ENCODE results near the gene PRKCSH.
"Not testable (repeated sequence)": the region's sequence is repeated elsewhere in the genome, so short reads cannot be mapped to it uniquely, and the experiment has no call there.

The PRKCSH gene

GRCh38 chr19:11420429-11421370 lies 14.7 kb upstream of the PRKCSH start:
- no peak for DNase-seq (ENCODE audit: low read depth)

DNA sequence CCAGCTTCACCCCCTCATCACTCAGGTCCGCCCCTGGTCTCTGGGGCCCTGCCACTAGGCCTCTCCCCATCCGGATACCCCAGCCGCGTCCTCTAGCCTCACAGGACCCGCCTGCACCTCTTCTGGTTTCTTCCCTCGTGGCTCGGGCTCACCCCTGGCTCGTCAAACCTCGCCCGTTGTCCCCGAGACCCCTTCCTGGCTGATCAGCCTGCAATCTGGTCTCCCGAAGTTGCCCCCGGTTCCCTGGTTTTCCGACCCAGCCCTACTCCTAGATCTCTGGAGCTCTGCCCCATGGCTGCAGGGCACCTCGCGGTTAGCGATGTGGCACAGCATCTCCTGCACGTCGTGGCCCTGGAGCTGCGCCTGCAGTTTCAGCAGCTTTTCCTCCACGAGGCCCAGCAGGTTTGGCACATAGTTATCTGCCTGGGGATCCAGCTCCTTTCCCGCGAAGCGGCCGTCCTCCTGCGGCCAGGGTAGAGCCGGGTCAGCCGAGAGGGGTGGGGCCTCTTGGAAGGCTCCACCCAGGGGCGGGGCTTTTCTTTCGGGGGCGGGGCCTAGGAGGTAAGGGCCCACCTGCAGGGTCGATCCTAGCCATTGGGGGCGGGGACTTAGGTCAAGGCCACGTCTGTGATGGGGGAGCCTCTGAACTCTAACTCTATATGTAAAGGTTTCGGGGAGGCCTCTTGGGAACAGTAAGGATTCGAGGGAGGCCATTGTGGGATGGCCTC lies 13.9 kb upstream of the PRKCSH start:
- DNase-seq (ENCODE audit: low read depth) = no peak

DNA sequence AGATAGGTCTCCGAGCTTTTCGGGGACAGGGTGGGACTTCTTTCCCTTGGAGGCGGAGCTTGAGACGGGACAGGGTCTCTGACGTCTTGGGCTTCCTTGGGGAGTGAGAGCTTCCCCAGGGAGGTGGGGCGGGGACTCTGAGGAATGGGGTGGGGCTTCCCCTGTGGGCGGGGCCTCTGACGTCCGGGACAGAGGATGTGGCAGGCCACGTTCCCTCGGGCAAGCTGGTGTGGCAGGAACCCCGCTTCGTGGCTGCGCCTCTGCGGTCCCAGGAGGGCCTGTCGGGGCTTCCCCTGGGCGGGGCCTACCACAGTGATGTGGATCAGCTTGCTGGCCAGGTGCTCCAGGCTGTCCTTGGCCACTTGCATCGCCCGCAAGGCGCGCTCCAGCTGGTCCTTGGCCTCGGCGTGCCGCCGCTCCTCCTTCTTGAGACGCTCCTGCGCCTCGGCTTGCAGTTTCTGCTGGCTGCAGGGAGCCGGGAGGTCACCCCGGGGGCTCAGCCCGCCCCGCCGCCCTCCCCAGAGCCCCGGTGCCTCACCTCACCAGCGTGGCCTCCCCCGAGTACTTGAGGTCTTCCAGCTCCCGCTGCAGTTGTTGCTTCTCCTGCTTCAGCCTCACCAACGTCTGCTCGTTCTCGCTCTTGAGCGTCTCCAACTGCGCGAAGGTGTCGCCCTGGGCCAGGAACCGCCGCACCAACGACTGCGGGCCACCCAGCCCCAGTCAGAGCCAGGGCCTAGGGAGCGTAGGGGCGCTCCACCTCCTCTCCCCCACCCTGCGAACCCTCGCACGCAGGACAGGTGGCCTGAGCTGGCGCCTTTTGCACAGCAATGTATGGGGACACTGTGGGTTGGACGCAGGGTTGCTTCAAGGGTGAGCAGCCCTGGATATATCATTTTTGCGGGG lies 13.0 kb upstream of the PRKCSH start:
- DNase-seq (ENCODE audit: low read depth) = peak; percentile 14

GRCh38 chr19:11423164-11423790 lies 12.2 kb upstream of the PRKCSH start:
- DNase-seq (ENCODE audit: low read depth) = no peak

DNA sequence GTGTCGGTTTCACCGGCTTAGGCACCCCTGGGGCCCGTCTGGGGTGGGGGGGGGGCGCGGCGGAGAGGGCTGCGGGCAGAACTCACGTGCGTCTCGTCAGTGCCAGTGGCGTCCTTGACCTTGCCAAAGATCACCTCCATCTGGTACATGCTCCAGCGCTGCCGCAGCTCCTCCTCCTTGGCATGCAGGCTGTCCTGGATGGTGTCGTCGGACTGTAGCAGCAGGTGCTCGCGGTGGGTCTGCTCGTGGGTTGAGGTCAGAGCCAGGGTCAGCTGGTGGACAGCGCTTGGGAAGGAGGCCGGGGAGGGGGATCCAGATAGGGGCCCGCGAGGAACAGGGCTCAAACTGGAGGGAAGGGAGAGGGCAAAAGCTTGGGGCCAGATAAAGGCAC lies 11.6 kb upstream of the PRKCSH start:
- DNase-seq (ENCODE audit: low read depth) = no peak

DNA sequence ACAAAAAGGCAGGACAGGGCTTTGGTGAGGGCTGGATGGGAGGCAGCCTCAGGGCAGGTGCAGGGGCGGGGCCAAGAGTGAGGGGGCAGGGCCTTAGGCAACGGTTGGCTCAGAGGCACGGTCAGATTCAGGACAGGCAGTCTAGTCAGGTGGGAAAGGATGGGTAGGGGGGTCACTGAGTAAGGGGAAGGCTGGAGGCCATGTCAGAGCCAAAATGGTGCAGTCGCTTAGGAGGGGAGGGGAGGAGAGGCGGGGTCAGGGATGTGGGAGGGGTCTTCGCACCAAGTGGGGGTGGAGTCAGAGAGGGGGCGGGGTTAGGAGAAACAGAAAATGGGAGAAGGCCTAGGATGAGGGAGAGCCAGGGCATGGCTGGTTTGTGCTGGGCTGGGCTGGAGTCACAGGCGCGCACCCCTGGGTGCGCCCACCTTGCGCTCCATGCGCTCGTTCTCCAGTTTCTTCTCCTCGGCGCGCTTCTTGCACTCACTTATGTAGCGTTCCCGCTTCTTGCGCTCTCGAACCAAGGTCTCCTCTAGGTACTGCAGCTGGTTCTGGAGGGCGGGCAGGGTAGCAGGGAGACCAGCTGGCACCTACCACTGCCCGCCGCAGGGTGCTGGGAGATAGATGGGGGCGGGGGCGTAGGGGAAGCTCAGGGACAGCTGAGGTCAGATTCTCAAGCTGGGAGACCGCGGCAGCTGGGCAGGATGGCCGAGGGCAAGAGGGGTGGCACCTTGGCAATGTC lies 9.5 kb upstream of the PRKCSH start:
- DNase-seq (ENCODE audit: low read depth) = no peak

DNA sequence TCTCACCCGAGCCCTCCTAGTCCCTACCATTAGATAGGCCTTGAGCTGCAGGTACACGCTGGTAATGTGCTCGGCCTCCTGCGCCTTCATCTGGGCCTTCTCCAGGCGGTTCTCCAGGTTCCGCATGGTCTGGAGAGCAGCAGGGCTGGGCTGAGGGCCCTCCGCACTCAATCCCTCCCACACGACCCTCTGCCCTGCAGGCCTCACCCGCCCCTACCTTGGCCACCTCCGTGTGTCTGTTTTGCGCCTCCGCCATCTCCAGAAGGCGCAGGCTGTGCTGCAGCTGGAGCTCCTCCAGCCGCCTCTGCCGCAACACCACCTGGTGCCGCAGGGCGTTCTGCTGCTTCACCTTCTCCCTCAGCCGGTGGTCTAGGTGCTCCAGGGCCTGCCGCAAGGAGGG lies 8.8 kb upstream of the PRKCSH start:
- DNase-seq (ENCODE audit: low read depth) = no peak

GRCh38 chr19:11433526-11433925 lies 1.9 kb upstream of the PRKCSH start:
- DNase-seq (ENCODE audit: low read depth) = not testable (repeated sequence)

DNA sequence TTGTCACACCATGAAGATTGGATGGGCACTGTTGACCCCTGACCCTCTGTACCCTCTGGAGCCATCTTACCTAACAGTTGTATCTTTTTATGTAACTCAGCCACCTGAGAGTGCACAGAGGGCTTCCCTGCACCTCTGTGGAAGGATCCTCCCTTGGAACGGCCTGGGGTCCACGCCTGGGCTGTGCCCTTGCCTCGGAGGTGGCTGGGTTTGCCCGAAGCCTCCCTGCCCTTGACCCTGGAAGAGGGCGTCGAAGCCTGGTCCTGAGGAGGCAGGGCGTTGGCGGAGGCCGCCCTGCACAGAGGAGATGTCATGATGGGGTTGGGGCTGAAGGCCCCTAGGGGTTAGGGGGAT lies 755 bp upstream of the PRKCSH start:
- no peak for DNase-seq (ENCODE audit: low read depth)

DNA sequence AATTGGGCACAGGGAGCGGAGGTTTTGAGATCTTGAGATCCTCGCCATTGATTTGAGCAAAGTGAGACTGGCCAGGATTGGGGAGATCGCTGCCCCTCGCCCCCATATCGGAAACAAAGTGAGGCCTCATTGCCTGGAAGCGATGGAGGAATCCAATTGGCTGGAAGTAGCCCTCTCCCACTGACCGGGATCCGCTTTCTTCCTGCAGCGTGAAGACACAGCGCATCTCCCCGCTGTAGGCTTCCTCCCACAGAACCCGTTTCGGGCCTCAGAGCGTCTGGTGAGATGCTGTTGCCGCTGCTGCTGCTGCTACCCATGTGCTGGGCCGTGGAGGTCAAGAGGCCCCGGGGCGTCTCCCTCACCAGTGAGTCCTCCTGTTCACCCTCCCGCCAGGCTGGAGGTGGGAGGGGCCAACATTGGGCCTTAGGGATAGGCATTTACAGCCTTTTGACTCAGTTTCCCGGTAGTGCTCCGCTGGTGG lies 438 bp downstream of the PRKCSH start:
- DNase-seq (ENCODE audit: low read depth) = no peak

DNA sequence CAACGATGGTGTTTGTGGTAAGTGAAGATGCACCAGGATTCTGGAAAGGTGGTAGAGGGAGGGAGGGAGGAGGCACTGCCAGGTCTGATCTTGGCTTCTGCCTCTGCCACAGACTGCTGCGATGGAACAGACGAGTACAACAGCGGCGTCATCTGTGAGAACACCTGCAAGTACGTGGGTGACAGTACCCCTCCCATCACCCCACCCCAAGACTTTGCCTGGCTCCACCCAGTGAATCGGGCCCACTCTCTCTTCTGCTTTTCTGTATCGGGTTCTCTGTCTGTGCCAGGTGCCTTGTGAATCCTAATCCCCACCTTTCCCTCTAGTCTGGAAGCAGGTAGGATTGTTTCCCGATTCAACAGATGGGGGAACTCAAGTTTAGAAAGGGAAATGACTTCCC lies 2.5 kb downstream of the PRKCSH start:
- no peak for DNase-seq (ENCODE audit: low read depth)

GRCh38 chr19:11444059-11444458 lies 8.6 kb downstream of the PRKCSH start:
- no peak for DNase-seq (ENCODE audit: low read depth)

DNA sequence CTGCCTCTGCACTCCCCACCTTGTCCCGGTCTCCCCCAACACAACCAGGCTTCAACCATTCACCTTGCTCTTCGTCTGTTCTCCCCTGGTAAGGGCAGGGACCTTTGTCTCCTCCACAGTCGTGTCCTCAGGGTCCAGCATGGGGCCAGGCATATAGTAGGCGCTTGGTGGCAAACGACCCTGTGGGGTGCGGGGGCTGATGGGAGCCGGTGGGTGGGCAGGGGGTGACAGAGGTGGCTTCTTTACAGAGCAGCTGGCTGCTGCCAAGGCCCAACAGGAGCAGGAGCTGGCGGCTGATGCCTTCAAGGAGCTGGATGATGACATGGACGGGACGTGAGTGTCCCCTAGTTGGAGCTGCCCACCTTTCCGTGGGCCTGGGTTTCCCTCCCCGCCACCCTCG lies 9.7 kb downstream of the PRKCSH start:
- DNase-seq (ENCODE audit: low read depth) = no peak

- DNase-seq (ENCODE audit: low read depth) = no peak
Observed at GRCh38 chr19:11446271-11446651, 10.8 kb downstream of the PRKCSH start.

GRCh38 chr19:11446652-11447301 lies 11.3 kb downstream of the PRKCSH start:
- no peak for DNase-seq (ENCODE audit: low read depth)

GRCh38 chr19:11447347-11448262 lies 12.2 kb downstream of the PRKCSH start:
- no peak for DNase-seq (ENCODE audit: low read depth)

DNA sequence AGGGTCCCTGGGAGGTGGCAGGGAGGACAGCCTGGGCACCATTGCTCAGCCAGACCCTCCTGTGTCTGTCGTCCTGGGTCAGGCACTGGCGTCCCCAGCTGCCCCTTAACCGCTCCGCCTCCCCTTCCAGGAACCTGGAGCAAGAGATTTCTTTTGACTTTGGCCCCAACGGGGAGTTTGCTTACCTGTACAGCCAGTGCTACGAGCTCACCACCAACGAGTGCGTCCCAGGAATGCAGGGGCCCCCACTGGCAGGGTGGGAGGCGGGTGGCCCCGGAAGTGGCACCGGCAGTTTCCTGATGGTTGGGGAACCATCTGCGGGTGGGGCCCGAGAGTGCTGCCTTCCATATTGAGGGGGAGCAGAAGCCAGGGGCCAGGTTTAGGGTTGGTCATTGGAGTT lies 13.0 kb downstream of the PRKCSH start:
- DNase-seq (ENCODE audit: low read depth) = no peak

DNA sequence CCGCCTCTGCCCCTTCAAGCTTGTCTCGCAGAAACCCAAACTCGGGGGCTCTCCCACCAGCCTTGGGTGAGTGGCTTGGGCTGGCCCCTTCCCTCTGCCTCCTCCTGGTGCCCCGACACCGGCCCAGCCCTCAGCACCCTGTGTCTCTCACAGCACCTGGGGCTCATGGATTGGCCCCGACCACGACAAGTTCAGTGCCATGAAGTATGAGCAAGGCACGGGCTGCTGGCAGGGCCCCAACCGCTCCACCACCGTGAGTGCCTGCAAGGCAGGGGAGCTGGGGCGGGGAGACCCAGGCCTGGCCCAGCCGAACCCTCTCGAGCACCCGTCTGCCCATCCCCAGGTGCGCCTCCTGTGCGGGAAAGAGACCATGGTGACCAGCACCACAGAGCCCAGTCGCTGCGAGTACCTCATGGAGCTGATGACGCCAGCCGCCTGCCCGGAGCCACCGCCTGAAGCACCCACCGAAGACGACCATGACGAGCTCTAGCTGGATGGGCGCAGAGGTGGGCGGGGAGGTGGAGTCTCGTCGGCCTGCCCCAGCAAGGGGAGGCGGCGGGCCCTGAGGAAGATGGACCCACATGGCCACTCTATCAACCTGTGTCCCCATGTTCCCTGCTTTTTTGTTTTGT lies 13.6 kb downstream of the PRKCSH start:
- DNase-seq (ENCODE audit: low read depth) = no peak
